Forelimb muscle (tissue), 1 donor: ENCODE data around the gene EZR. TPM values are rescaled to one million over a fixed set of nuclear protein-coding genes. Genes with fewer than 3 reads are reported as not detected.

Source experiments
- DNase-seq: peaks from one replicate; pipeline ENCODE4 v3.0.0-alpha.2; 2013; ENCODE audit warnings: low read depth
- polyA plus RNA-seq: library from polyadenylated mRNA; unstranded; fragments of 120-200 nt; gene quantifications from one replicate; pipeline ENCODE4 v1.2.1, GENCODE V29; 2013; ENCODE audit not compliant: insufficient read length

Gene EZR
- polyA plus RNA-seq, 1 donor, result 25.3 TPM

DNA sequence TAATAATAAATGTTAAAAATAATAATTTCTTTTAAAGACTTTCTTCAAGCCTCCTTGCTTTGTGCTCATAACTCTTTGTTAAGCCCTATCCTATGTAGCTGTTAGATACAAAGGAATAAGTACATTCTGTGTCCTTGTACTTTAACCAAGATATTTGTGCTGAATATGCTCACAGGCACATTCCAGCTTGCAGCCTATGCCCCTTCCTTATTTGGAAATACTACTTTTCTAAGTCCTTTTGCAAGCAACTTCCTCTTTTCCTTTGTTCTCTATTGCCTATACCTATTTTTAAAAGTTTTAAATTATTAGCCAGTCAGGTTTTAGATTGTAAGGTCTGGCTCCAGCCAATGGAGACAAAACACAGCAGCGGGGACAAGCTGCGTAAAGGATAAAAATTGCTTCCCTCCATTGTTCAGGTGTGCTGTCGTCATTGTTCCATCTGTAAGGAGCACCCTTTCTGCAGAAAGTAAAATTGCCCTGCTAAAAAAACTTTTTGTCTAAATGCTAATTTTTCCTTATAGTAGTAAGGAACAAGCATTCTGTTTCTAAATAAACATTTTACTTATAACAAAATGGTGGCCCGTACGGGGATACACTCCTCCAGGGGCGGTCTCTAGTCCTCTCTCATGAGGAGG, 89.1 kb downstream of the EZR start:
- no peak for DNase-seq

DNA sequence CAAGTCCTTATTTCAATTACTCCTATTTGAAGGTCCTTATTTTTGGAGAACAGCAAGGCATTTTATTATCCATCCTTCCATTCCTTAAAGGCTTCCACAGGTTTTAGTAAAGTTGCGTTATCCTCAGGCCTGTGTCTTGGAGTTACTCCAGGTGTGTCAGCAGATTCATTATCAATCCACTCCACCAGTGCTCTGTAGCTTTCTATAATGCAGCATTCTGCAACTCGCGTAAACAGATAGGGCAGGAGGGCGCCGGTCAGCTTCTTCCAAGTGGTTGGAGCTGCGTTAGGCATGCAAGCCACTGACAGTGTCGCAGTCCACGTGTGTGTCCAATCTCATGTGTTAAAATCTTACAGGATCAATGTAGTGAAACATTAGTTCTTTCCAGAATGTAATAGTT, 93.5 kb downstream of the EZR start:
- no peak for DNase-seq

DNA sequence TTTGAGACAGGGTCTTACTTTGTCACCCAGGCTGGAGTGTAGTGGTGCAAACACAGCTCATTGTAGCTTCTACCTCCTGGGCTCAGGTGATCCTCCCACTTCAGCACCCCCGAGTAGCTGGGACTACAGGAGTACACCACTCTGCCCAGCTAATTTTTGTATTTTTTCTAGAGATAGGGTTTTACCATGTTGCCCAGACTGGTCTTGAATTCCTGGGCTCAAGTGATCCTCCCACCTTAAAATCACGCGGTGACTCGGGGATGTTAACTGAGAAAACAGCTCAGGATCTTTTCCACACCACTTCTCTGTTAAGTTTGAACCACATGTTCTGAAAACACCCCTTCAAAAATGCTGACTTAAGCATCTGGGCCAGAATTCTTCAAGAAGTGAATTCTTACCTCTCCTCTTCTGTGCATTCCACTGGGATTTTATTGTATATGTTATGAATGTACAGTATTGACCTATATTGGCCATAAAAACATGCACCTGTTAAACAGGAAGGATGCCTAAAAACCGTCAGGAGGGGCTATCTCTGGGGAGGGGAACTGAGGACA, 96.9 kb downstream of the EZR start:
- no peak for DNase-seq

DNA sequence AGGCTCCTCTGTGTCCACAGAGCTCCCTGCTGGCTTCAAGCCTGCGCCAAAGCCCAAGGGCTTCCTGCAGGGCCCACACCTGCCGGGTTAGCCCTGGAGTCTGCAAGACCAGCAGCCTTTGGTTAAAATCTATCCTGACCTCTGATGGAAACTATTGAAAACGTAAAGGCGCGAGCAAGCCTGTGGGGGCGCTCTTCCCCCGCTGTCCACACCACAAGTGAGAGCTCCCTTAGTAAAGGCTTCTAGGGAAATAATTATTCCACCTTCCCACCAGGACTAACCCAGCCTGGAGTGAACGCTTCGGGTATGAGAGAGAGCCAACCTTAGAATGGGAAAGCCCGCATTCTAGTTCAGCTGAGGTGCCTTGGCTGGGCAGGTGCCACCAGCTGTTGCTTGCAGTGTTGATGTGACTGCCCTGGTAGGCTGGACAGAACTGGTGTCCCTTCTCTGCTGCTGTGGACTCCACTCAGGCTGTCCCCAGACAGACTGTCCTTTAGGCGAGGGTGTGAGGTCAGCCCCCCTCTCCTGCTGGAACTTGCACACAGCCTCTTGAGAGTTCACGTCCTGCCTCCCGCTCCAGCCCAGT, 100.6 kb downstream of the EZR start:
- DNase-seq, result no peak

DNA sequence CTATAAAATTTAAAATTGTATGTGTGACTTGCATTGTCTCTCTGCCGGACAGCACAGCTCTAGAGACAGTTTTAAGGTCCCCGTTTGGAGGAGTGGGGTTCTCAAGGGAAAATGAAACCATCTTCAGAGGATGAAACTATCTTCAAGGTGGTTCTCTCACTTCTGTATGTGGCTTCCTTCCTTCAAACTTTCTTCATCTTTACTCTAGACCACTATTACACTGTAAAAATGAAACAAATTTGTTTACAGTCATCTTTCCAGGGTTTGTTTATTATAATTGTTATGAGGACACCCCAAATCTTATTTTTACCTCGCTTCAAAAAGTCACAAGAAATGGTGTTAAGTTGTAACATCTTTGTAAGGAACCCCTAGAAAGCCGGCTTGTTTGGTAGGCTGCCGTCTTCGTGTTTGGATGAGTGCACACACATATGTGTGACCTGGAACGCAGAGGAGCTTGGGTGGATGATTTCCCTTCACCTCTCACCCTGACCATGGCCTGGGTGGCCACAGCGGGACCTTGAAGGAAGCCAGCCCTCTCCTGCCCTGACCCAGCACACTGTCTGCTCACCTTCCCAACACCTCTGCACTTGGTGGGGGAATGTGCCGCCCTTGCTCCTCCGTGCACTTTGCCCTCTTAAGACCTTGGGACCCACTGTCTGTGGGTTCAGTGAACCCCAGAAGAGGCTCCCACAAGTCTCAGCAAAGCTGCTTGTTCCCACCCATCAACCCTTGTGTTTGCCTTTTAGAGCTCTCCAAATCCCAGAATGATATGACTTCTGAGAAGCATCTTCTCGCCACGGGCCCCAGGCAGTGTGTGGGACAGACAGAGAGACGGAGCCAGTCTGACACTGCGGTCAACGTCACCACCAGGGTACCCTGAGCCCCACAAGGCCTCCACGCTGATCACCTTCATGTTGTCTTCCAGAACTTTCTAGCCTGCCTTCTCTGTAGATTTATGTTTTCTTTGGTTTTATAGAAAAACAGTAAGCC, 101.5 kb downstream of the EZR start:
- DNase-seq, result no peak

Other genes starting within 250 kb of the EZR start
- gene DYNLT1, start 174.6 kb downstream of the EZR start, polyA plus RNA-seq, result 80.1 TPM
- 9.5 TPM for gene SYTL3, start 169.3 kb downstream of the EZR start, polyA plus RNA-seq
- 2.9 TPM for gene RSPH3, start 180.8 kb upstream of the EZR start, polyA plus RNA-seq
- gene TAGAP, start 225.6 kb upstream of the EZR start, polyA plus RNA-seq, result 1.0 TPM